Middle frontal gyrus (tissue), 1 donor: ENCODE data around the gene WIPF2.

ENCODE experiments used
- DNase-seq: peaks from one replicate; pipeline ENCODE4 v3.0.0-alpha.2; 2015; ENCODE audit warnings: low spot score; ENCODE audit errors: extremely low spot score

WIPF2 gene, protein sequence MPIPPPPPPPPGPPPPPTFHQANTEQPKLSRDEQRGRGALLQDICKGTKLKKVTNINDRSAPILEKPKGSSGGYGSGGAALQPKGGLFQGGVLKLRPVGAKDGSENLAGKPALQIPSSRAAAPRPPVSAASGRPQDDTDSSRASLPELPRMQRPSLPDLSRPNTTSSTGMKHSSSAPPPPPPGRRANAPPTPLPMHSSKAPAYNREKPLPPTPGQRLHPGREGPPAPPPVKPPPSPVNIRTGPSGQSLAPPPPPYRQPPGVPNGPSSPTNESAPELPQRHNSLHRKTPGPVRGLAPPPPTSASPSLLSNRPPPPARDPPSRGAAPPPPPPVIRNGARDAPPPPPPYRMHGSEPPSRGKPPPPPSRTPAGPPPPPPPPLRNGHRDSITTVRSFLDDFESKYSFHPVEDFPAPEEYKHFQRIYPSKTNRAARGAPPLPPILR

DNA sequence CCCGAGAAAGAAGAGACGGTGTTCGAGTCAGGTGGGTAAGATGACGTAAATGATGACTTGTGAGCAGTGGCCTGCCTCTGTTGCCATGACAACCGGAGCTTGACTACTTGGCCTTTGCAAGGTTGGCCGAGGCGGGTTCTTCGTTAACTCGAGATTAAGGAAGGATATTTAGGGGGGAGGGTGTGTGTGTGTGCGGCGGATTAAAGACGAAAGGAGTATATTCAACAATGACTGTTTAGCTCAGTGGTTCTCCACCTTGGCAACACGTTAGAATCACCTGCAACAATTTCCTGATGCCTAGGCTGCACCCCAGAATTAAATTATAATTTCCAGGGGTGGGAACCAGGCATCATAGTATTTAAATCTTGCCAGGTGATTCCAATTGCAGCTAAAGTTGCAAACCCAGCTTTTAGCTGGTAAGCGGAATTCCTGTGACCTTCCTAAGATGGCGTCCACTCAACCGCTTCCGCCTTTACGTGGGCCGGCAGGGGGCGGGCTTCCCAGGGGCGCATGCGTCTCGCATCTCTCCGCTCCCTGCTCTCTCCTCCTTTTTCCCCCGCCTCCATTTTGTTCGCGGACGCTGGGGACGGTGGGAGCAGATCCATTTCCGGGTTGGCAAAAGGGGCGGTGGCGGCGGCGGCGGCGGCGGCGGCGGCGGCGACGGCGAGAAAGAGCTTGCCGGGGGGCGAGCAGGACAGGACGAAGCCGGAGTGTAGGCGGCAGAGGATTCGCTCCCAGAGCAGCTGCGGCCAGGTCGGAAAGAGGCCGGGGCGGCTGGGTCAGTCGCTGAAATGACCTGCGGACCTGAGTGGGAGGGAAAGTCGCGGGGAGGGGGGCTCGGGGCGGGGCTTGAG lies at the start of gene WIPF2:
TSS of gene WIPF2 (plus strand) at position 565 of the 854 bp plus-strand sequence. CDS start 37,156 bp downstream, outside the sequence.
- DNase-seq = peak; percentile 88

- DNase-seq = no peak
These were observed 48.8 kb upstream of the WIPF2 start for GRCh38 chr17:40170325-40170724.

DNA sequence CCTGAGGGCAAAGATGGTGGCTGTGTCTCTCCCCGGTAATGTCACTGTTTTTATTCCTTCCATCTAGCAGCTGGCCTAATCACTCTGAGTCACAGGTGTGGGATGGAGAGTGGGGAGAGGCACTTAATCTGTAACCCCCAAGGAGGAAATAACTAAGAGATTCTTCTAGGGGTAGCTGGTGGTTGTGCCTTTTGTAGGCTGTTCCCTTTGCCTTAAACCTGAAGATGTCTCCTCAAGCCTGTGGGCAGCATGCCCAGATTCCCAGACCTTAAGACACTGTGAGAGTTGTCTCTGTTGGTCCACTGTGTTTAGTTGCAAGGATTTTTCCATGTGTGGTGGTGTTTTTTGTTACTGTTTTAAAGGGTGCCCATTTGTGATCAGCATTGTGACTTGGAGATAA lies 47.4 kb upstream of the WIPF2 start:
- DNase-seq = no peak

DNA sequence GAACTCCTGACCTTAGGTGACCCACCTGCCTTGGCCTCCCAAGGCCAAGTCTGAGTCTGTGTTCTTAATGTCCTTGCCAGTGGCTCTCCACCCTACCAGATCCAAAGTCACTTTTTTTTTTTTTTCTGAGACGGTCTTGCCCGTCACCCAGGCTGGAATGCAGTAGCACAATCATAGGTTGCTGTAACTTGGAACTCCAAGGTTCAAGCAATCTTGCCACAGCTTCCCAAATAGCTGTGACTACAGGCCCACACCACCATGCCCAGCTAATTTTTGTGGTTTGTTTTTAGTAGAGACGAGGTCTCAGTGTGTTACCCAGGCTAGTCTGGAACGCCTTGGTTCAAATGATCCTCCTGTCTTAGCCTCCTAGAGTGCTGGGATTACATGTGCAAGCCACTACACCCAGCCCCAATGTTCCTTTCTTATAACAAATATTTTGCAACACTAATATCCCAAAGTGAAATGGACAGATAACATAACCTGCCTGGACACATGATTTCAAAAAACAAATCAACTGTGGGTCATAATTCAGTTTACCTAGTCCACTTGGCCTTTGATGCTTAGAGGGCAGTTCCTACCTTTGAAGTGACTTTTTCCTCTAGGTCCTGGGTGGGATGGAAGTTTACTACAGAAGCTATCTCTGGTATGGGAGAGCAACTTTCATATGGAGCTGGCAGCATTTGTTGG lies 45.9 kb upstream of the WIPF2 start:
- DNase-seq = no peak

GRCh38 chr17:40173778-40174135 lies 45.3 kb upstream of the WIPF2 start:
- no peak for DNase-seq

DNA sequence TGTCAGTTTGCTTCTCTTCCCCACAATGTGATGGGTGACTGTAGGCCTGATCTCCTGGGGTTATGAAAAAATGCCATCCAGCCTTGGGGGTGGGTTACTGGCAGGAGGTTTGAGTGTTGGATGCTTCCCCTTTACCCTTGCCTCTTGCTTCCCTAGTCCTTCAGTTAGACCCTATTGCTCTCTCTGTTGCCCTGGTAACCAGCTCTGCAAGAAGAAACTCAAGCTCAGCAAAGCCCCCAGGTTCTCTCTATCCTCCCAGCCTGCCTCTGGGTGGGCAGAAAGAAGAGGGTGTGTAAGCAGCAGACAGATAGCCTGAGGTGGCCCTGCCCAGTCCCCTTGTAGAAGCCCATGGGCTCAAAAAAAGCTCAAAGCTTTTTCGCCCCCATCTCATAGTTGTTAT lies 44.6 kb upstream of the WIPF2 start:
- DNase-seq = no peak

GRCh38 chr17:40175928-40176753 lies 43.0 kb upstream of the WIPF2 start:
- DNase-seq = no peak

DNA sequence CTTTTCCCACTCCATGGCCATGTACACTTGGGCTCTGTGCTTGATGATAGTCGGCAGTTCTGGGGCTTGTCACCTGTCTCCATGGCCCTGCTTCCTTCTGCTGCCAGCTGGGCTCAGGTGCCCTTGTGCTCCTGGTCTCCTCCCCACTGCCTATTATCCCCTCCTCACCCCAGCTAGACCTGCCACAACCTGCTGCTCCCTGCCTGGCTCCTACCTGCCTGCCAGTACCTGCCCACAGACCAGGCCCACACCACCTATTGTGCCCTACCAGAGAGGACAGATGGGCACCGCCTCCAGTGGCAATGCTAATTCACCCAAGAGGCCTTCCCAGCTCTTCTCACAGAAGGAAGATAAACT lies 42.4 kb upstream of the WIPF2 start:
- no peak for DNase-seq

DNA sequence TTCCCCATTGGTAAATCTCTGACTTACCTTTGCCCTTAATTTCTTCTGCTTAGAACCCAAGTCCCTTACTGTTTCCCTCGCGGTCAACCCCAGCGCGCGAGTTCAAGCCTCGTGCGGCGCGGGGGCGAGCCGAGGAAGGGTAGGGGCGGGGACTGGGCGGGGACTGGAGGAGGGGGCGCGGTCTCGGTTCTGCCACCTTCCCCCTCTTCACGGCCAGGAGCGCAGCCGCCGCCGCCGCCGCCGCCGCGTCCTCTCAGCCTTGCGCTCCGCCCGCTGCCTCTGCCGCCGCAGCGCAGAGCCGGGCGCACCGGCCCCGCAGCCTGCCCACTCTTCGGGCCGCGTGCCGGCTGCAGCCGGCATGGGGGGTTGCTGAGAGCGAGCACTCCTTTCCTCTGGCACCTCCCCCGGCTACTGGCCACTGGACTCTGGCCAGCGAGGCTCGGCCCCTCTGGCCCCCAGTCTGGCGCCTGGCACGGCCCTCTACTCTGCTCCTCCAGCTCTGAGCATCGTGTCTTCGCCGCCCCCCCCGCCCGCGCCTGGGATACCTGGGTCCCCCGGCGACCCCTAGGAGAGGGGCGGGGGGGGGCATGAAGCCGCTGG lies 41.7 kb upstream of the WIPF2 start, which contains the start of gene RAPGEFL1:
TSS of gene RAPGEFL1 (plus strand) at position 196 of the 600 bp plus-strand sequence. CDS start at position 588, 392 bp downstream.
- DNase-seq = no peak

DNA sequence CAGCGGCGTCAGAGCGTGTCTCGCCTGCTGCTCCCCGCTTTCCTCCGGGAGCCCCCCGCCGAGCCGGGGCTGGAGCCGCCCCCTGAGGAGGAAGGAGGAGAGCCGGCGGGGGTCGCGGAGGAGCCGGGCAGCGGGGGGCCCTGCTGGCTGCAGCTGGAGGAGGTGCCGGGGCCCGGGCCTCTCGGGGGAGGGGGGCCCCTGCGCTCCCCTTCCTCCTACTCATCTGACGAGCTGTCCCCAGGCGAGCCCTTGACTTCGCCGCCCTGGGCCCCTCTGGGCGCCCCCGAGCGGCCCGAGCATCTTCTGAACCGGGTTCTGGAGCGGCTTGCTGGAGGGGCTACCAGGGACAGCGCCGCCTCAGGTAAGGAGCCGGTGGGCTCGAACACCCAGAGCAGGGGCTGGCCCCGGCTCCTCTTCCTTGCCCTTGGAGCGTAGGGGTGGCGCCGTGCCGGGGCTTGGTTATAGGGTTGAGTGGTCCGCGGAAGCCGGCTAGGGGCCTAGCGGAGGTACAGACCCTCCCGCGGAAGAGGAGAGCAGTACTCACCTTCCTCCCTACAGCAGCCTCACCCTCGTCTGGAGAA lies 41.0 kb upstream of the WIPF2 start:
- DNase-seq = no peak

DNA sequence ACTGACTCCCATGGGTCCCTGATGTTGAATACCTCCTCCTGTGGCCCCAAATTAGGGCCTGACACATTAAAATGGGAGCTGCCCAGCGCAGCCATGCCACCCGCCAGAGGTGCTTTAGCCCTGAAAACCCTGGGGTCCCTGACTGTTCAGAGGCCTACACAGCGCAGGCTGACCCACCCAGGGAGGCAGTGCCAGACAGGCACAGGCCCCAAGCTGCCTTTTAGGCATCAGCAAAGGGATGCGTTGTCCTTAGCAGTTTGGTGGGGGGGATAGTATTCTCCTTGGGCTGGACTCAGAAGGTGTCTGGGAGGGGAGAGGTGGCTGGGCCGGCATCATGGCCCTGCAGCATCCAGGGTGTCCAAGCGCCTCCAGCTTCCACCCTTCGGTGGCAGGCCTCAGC lies 40.4 kb upstream of the WIPF2 start:
- no peak for DNase-seq

GRCh38 chr17:40179923-40180659 lies 39.0 kb upstream of the WIPF2 start:
- no peak for DNase-seq

- no peak for DNase-seq
These were observed 38.4 kb upstream of the WIPF2 start for GRCh38 chr17:40180694-40181093.

DNA sequence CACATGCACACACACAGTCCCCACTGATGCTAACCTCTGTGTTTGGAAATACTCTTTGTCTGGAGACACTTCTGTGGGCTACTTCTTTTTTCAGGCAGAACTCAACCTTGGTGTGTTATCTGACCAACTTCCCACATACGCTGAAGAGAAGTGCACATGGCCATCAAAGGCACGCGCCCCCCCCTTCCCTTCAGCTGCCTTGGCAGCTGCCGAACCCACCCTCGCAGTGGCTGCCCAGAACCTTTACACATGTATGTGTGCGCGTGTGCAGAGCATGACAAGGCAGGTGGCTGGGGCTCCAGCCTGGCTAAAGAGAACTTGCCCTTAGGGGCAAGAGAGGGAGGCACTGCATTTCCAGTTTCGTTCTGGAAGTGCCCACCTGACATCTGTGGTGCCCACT lies 37.9 kb upstream of the WIPF2 start:
- DNase-seq = no peak

DNA sequence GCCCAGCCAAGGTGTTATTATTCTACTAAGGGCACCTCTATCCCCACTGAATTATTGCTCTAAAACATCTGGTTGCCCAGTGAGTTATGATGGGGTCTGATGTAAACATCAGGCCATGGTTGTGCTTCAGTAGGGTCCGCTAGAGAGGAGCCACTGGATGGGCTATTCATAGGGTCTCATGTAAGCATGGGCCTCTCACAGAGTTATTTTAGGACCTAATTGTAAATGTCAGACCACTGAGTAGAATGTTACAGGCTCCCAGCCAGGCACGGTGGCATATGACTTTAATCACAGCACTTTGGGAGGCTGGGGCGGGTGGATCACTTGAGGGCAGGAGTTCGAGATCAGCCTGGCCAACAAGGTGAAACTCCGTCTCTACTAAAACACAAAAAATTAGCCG lies 36.5 kb upstream of the WIPF2 start:
- no peak for DNase-seq

DNA sequence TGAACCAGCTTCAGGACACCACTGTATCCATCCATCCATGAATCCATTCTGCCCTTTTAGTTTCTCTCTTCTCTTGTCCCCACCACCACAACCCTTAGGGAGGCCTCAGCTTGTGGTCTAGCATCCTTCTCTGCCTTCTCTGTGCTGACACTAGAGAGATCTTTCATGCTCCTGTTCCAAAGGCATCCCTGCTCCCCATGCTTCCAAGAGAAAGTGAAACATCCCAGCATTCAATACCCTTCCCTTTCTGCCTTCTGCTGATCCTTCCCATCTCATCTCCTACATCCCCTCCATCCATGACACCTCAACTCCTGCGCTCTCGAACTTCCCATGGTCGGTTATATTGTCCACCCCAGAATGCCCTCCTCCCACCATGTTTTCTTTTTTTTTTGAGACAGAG lies 31.9 kb upstream of the WIPF2 start:
- no peak for DNase-seq

DNA sequence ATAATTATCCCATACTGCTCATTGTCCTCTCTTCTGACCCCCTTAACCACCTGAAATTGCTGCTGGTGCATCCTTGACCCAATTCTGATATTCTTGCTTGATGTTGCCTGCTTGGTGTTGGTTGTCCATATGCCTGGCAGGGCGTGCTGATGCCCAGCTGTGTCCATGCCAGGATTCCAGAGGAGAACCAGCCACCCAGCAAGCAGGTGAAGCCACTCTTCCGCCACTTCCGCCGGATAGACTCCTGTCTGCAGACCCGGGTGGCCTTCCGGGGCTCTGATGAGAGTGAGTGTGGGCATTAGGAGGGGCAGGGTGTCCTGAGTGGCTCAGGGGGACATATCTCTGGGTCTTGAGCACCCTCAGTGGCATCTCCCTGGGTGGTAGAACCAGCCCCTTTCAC lies 30.4 kb upstream of the WIPF2 start:
- DNase-seq = no peak

- DNase-seq = no peak
These were observed 28.7 kb upstream of the WIPF2 start for GRCh38 chr17:40190197-40191021.
